K562 (cell line): ENCODE data around the gene POLN.

ENCODE experiments used
- ATF7 ChIP-seq: fragments of 450-650 bp; IDR thresholded peaks from 2 replicates; pipeline ENCODE4 v1.7.1; 2014; ENCODE audit warnings: mild to moderate bottlenecking, moderate library complexity
- CSDE1 ChIP-seq, 2 experiments: fragments of 450-650 bp; IDR thresholded peaks; 2 replicates each; pipeline ENCODE4 v1.6.1; 2016; ENCODE audit warnings: mild to moderate bottlenecking in 1 of 2
- CXXC5 ChIP-seq: fragments of 250-450 bp; sonication (Bioruptor Pico); IDR thresholded peaks from 2 replicates; pipeline ENCODE4 v1.8.0; 2022; ENCODE audit warnings: inconsistent platforms, mild to moderate bottlenecking, moderate library complexity
- FOXK1 ChIP-seq: sonication (generic); formaldehyde crosslinking; IDR thresholded peaks from 2 replicates; pipeline ENCODE4 v1.8.0; 2022; ENCODE audit warnings: missing genetic modification reagents, mild to moderate bottlenecking, borderline replicate concordance
- YY1 ChIP-seq, 3 experiments: IDR thresholded peaks; 2 replicates each; pipeline ENCODE4 v1.6.1; 2011; ENCODE audit warnings: low read length in 2 of 3, mild to moderate bottlenecking in 2 of 3, moderate library complexity in 2 of 3, borderline replicate concordance in 1 of 3, control low read depth in 1 of 3, low read depth in 1 of 3; ENCODE audit not compliant: insufficient read depth in 3 of 3, insufficient replicate concordance in 2 of 3, control insufficient read depth in 1 of 3, insufficient read length in 1 of 3; ENCODE audit errors: extremely low read depth in 1 of 3
- ZFX ChIP-seq: sonication (generic); formaldehyde crosslinking; IDR thresholded peaks from 2 replicates; pipeline ENCODE4 v1.8.0; 2022; ENCODE audit warnings: mild to moderate bottlenecking, missing genetic modification reagents, moderate library complexity
- ZNF143 ChIP-seq: sonication (generic); formaldehyde crosslinking; IDR thresholded peaks from 2 replicates; pipeline ENCODE4 v1.9.0; 2022; ENCODE audit warnings: mild to moderate bottlenecking, missing genetic modification reagents
- ZNF274 ChIP-seq: IDR thresholded peaks from 2 replicates; pipeline ENCODE4 v1.6.1; 2011; ENCODE audit warnings: low read depth, mild to moderate bottlenecking, low read length, moderate library complexity, borderline replicate concordance
- ZNF780A ChIP-seq: fragments of 250-450 bp; sonication (Bioruptor Pico); IDR thresholded peaks from 2 replicates; pipeline ENCODE4 v1.5.0; 2021; ENCODE audit warnings: mild to moderate bottlenecking
- ZNF79 ChIP-seq: fragments of 250-450 bp; sonication (Bioruptor Pico); IDR thresholded peaks from 2 replicates; pipeline ENCODE4 v1.4.0; 2020; ENCODE audit warnings: low read depth, mild to moderate bottlenecking, moderate library complexity
- TF ChIP-seq, protein P1 (sequence below), 3 experiments: fragments of 200-800 bp in 1 of 3; sonication (Bioruptor generic) in 1 of 3; sonication (generic) in 1 of 3; formaldehyde crosslinking in 1 of 3; IDR thresholded peaks; 2 replicates each; pipeline versions ENCODE4 v1.6.1 to v1.8.0; 2016 to 2022; ENCODE audit warnings: mild to moderate bottlenecking in 2 of 3, missing compliant biosample characterization in 2 of 3, missing genetic modification characterization in 2 of 3, missing genetic modification reagents in 1 of 3
- TF ChIP-seq, protein P2 (sequence below), 3 experiments: IDR thresholded peaks in 2 of 3; conservative IDR thresholded peaks in 1 of 3; 2 replicates each; pipeline ENCODE4 v1.5.1; 2011 to 2012; ENCODE audit warnings: low read length in 3 of 3, mild to moderate bottlenecking in 3 of 3, control low read depth in 2 of 3, improper control_type of control experiment in 1 of 3, inconsistent platforms in 1 of 3, low read depth in 1 of 3, mixed read lengths in 1 of 3, moderate library complexity in 1 of 3; ENCODE audit not compliant: insufficient read depth in 2 of 3
- TF ChIP-seq, protein P3 (sequence below): sonication (generic); formaldehyde crosslinking; IDR thresholded peaks from 2 replicates; pipeline ENCODE4 v1.8.1; 2023; ENCODE audit warnings: mild to moderate bottlenecking, missing genetic modification reagents

DNA sequence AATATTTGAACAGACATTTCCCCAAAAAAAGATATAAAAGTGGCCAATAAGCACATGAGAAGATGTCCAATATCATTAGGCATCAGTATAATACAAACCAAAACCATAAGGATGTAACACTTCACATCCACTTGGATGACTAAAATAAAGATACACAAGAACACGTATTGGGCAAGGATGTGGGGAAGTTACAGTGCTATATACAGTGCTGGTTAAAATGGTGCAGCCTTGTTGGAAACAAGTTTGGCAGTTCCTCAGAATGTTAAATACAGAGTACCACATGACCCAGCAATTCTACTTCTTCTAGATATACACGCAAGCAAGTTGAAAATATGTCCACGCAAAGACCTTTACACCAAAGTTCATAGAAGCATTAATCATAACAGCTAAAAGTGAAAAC is 58.9 kb downstream of the POLN start:
- no peak for TF ChIP-seq YY1 (IDR thresholded peaks at IDR 0.05; ENCODE audit: borderline replicate concordance in 1 of 3, control insufficient read depth in 1 of 3, extremely low read depth in 1 of 3, insufficient read depth in 3 of 3, insufficient read length in 1 of 3, insufficient replicate concordance in 2 of 3, low read depth in 1 of 3, low read length in 2 of 3)
- no peak for TF ChIP-seq ZNF274
- no peak for TF ChIP-seq ZNF143 (CRISPR knock-in tag)
- TF ChIP-seq, protein P1, sequence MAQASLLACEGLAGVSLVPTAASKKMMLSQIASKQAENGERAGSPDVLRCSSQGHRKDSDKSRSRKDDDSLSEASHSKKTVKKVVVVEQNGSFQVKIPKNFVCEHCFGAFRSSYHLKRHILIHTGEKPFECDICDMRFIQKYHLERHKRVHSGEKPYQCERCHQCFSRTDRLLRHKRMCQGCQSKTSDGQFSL (CRISPR knock-in tag; IDR thresholded peaks at IDR 0.05) = no peak
- TF ChIP-seq, protein P1 (tag; IDR thresholded peaks at IDR 0.05) = no peak
- no peak for TF ChIP-seq ZFX
- TF ChIP-seq, protein P2, sequence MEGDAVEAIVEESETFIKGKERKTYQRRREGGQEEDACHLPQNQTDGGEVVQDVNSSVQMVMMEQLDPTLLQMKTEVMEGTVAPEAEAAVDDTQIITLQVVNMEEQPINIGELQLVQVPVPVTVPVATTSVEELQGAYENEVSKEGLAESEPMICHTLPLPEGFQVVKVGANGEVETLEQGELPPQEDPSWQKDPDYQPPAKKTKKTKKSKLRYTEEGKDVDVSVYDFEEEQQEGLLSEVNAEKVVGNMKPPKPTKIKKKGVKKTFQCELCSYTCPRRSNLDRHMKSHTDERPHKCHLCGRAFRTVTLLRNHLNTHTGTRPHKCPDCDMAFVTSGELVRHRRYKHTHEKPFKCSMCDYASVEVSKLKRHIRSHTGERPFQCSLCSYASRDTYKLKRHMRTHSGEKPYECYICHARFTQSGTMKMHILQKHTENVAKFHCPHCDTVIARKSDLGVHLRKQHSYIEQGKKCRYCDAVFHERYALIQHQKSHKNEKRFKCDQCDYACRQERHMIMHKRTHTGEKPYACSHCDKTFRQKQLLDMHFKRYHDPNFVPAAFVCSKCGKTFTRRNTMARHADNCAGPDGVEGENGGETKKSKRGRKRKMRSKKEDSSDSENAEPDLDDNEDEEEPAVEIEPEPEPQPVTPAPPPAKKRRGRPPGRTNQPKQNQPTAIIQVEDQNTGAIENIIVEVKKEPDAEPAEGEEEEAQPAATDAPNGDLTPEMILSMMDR (IDR thresholded peaks at IDR 0.05 in 2 of 3, conservative IDR thresholded peaks at IDR 0.05 in 1 of 3; ENCODE audit: insufficient read depth in 2 of 3, low read depth in 1 of 3, low read length in 3 of 3) = no peak
- TF ChIP-seq CSDE1 (IDR thresholded peaks at IDR 0.05) = no peak
- no peak for TF ChIP-seq ZNF79 (CRISPR knock-in tag)
- TF ChIP-seq, protein P3, sequence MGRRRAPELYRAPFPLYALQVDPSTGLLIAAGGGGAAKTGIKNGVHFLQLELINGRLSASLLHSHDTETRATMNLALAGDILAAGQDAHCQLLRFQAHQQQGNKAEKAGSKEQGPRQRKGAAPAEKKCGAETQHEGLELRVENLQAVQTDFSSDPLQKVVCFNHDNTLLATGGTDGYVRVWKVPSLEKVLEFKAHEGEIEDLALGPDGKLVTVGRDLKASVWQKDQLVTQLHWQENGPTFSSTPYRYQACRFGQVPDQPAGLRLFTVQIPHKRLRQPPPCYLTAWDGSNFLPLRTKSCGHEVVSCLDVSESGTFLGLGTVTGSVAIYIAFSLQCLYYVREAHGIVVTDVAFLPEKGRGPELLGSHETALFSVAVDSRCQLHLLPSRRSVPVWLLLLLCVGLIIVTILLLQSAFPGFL (CRISPR knock-in tag) = no peak
- TF ChIP-seq CXXC5 (CRISPR knock-in tag) = no peak
- TF ChIP-seq FOXK1 = no peak
- TF ChIP-seq ATF7 = no peak
- no peak for TF ChIP-seq ZNF780A (CRISPR knock-in tag)
